SK-N-MC (cell line): Measurements from ENCODE around the gene CFAP46.

Experiments
- DNase-seq: peaks from one replicate; pipeline ENCODE4 v3.0.0-alpha.2; 2011; ENCODE audit warnings: low read depth, low spot score
- H3K27ac ChIP-seq: fragments of 200-600 bp; sonication (generic); 2 replicates; pipeline ENCODE4 v1.5.1; 2016; ENCODE audit warnings: mixed run types
- H3K36me3 ChIP-seq: fragments of 200-600 bp; sonication (generic); 2 replicates; pipeline ENCODE4 v1.6.1; 2017; ENCODE audit warnings: antibody characterized with exemption, low read length, mixed read lengths; ENCODE audit not compliant: insufficient read depth
- H3K4me3 ChIP-seq: fragments of 200-600 bp; sonication (generic); 2 replicates; pipeline ENCODE4 v1.5.1; 2016
- H3K9ac ChIP-seq: fragments of 200-600 bp; sonication (generic); 2 replicates; pipeline ENCODE4 v1.8.0; 2017; ENCODE audit warnings: mixed run types, mixed read lengths; ENCODE audit not compliant: insufficient read length
- H3K9me3 ChIP-seq: fragments of 200-600 bp; sonication (generic); 2 replicates; pipeline ENCODE4 v1.6.1; 2017; ENCODE audit warnings: low read depth, mild to moderate bottlenecking, antibody characterized with exemption, low read length, moderate library complexity, mixed read lengths
- EZH2 ChIP-seq: fragments of 200-600 bp; sonication (generic); IDR thresholded peaks from one replicate; pipeline ENCODE4 v1.6.1; 2017; ENCODE audit warnings: antibody characterized with exemption
- FOXP2 ChIP-seq: optimal IDR thresholded peaks from 2 replicates; pipeline ENCODE3; 2011; ENCODE audit warnings: mild to moderate bottlenecking, moderate library complexity; ENCODE audit not compliant: insufficient read depth; ENCODE audit errors: extremely low read length, control extremely low read depth
- POLR2AphosphoS5 ChIP-seq: IDR thresholded peaks from 2 replicates; pipeline ENCODE4 v1.6.1; 2012; ENCODE audit warnings: mild to moderate bottlenecking, low read depth, low read length, borderline replicate concordance

The CFAP46 gene

DNA sequence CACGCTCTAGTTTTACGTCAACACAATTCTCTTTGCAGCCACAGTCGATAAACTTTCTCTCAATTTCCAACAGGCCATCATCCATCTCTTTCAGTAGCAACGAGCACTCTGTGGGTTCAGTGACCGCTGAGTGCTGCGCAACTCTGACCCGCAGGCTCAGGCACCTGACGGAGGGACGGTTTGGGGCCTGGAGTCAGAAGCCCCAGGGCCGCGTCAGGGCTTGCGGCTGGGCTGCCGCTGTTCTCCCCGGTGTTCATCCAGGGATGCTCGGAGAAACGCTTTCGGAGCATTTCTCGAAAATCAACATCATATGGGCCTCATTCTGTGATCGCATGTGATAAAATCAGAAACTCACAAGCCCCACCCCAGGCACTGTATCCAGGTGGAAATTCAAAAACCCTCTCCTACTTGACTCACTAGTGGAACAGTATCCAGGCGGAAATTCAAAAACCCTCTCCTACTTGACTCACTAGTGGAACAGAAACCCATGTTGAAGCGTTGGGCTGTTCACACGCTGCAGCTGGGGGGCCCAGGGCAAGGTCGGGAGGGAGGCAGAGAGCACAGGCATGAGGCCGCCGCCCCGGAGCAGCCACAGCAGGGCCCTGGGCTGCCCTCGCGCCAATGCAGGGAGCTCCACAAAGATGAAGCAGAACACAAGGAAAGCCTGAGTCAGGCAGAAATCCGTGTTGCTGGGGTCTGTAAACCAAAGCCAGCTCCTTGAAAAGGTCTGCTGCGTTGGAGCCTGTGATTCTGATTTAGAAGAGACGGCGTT lies 83.1 kb downstream of the CFAP46 start:
- TF ChIP-seq POLR2AphosphoS5 (no peak), EZH2 (no peak), FOXP2 (no peak)
- Histone ChIP-seq H3K9me3 (no peaks in the 10 kb centered on the region), H3K4me3 (no peak overlapping the region), H3K9ac (no peak overlapping the region), H3K36me3 (no peaks in the 10 kb centered on the region), H3K27ac (no peak overlapping the region)
- no peak for DNase-seq

DNA sequence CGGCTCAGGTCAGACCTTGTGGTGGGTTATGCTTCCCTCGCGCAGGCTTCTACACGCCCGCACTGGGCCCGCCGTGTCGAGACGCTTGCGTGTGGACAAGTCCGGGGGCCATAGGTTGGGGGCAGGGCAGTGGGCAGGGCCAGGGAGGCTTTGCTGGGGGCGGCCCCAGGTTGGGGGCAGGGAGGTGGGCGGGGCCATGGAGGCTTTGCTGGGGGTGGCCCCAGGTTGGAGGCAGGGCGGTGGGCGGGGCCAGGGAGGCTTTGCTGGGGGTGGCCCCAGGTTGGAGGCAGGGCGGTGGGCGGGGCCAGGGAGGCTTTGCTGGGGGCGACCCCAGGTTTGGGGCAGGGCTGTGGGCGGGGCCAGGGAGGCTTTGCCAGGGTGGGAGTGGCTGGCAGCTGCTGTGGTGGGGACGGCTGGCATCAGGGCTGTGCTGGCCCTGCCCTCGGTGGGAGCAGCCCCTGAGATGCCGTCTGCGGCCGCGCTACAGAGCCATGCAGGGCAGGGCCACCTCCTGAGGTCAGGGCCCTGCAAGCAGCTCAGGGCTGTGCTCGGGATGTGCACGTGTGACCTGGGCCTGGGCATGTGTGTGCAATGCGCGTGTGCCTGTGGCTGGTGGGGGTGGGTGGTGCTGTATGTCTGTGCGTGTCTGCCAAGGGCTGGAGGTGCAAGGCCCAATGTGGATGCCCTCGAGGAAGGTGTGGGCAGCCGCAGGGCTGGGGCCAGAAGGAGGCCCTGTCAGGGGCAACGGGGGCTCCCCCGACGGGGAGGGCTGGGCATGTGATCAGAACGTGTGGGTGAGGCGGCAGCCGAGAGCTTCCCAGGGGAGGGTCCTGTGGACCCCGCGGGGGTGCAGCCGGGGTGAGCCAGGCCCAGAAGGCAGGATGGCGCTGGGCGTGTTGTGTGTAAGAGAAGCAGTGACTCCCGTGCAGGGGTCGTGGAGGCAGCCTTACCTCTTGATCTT lies 84.0 kb downstream of the CFAP46 start:
- TF ChIP-seq FOXP2 (no peak), EZH2 (no peak), POLR2AphosphoS5 (no peak)
- H3K9ac ChIP-seq = no peak overlapping the region
- H3K27ac ChIP-seq = no peak overlapping the region
- no peaks in the 10 kb centered on the region for H3K9me3 ChIP-seq
- H3K36me3 ChIP-seq = no peaks in the 10 kb centered on the region
- no peak overlapping the region for H3K4me3 ChIP-seq
- no peak for DNase-seq

DNA sequence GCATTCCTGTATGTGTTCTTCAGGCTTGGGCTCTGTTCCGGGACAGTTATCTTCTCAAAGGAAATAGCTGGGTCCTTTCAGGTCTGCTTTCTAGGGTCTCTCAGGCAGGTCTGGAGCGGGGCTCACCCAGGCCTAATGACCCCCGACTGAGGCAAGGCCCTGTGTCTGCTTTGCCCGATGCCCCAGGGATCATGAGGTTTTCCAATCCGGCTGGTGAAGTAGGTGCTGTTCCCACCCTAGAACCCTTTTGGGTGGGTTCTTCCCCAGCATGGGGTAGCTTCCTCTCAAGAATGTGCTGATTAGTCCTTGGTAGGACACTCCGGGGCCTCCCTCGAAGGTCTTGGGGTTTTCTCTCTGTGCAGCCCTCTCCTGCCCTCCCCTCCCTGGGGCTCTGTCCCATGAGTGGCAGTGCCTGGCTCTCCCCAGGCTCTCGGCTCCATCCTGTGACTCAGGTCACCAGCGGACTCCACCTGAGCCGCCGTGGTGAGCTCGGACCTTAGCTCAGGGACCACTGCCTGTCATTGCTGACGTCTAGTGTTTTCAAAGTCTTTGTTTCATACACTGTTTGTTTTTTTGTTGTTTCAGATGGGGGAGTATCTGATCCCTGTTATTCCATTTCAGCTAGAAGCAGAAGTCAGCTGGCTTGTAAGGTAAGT lies 85.4 kb downstream of the CFAP46 start:
- Histone ChIP-seq H3K36me3 (no peaks in the 10 kb centered on the region), H3K9me3 (no peaks in the 10 kb centered on the region), H3K4me3 (no peak overlapping the region), H3K9ac (no peak overlapping the region), H3K27ac (no peak overlapping the region)
- DNase-seq = no peak
- TF ChIP-seq EZH2 (no peak), FOXP2 (no peak), POLR2AphosphoS5 (no peak)

DNA sequence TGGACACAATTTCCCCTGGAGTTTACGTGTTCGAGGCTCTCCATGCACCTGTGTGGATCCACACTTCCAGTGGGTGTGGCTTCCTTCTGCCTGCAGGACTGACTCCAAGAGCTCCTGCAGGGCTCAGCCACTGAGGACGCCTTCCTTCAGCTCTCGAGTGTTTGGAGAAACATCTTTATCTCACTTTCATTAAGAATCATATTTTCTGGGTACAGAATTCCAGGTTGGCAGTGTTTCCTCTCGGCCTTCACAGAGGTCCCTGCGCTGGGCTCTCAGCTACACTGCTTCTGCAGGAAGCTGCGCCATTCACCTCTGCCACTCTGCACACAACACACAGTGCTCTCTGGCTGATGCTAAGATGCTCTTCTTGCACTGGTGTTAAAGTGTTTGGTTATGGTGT lies 86.5 kb downstream of the CFAP46 start:
- DNase-seq = no peak
- TF ChIP-seq FOXP2 (no peak), EZH2 (no peak), POLR2AphosphoS5 (no peak)

DNA sequence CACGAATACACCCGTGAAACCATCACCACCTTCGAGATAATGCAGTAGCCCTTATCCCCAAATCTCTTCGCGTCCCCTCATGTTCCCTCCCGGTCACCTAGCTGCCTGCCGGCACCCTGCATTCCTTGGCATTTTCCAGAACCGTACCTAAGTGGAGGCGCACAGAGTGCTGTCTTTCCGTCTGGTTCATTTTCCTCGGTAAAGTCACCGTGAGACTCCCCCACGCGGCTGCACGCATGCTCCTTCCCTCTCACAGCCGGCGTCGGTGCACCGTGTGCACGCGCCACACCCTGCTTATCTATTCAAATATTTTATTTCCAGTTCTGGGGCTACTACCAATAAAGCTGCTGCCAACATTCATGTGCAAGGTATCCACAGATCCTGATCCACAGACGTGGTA lies 90.9 kb downstream of the CFAP46 start:
- TF ChIP-seq POLR2AphosphoS5 = no peak
- no peak for TF ChIP-seq EZH2
- TF ChIP-seq FOXP2 = no peak
- no peak for DNase-seq
- no peaks in the 10 kb centered on the region for H3K36me3 ChIP-seq

More for the DNA sequence above, 86.5 kb downstream of the CFAP46 start:
- no peak overlapping the region for H3K27ac ChIP-seq
- no peak overlapping the region for H3K9ac ChIP-seq
- H3K36me3 ChIP-seq = no peaks in the 10 kb centered on the region
- no peaks in the 10 kb centered on the region for H3K9me3 ChIP-seq
- H3K4me3 ChIP-seq = no peak overlapping the region

DNA sequence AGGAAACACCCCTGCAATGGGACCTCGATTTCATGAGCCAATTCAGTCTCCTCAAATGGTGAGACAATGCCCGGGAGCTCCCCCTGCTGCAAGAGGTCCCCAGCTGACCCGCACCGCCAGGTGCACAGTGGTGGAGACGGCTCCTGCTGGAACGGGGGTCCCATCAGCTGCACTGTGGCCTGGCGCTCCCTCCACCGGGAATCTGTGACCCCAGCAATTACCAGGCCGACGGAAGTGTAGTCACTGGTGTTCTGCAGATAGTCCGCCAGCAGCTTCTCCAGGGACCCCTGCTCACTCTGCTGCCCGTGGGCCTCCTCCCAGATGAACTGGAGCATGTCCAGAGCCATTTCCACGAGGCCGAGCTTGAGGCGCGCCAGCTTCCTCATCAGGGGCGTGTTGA lies 91.5 kb downstream of the CFAP46 start:
- DNase-seq = no peak
- Histone ChIP-seq H3K9me3 (no peaks in the 10 kb centered on the region), H3K27ac (no peak overlapping the region), H3K4me3 (no peak overlapping the region), H3K9ac (no peak overlapping the region), H3K36me3 (no peaks in the 10 kb centered on the region)
- TF ChIP-seq FOXP2 (no peak), EZH2 (no peak)

More for the DNA sequence above, 90.9 kb downstream of the CFAP46 start:
- no peaks in the 10 kb centered on the region for H3K9me3 ChIP-seq
- H3K4me3 ChIP-seq = no peak overlapping the region
- no peak overlapping the region for H3K9ac ChIP-seq
- H3K27ac ChIP-seq = no peak overlapping the region

DNA sequence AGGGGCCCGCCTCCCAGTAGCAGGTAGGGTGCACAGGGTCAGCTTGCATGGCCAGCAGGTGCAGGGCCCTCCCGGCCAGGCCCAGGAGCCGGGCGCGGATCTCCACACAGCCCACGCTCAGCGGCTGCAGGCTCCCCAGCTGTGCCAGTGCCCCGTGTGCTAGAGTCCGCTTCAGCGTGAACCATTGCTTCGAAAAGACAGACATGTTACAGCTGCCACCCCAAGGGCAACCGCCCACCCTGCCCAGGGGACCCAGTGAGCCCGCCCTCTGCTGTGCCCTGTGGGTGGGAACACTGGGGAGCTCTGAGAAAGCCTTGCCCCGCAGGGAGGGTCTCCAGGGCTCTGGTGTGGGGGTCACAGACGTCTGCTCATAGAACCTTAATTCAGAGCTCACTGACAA lies 92.1 kb downstream of the CFAP46 start:
- no peaks in the 10 kb centered on the region for H3K9me3 ChIP-seq
- DNase-seq = no peak
- H3K36me3 ChIP-seq = no peaks in the 10 kb centered on the region

DNA sequence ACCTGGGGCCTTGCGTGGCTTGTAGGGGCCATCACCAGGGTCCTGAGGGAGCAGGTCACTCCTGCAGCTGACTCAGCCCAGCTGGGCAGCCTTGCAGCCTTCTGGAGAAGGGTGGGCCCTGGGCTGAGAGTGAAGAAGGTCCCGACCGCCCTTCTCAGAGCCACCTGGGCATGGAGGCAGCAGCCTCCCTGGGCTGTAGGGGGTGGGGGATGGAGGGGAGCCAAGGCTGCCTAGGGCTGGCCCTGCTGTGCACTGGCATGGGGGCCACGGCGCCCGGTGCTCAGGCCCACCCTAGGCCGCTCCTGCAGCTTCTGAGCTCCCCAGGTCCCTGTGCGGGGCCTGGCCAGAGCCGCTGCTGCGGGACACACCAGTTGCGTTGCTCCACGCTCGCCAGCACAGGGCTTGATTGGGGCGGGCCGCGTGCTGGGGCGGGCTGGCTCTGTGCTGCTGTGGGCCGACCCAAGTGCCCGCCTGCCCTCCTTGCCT lies 92.8 kb downstream of the CFAP46 start:
- H3K9ac ChIP-seq = no peak overlapping the region
- no peak overlapping the region for H3K27ac ChIP-seq
- H3K4me3 ChIP-seq = no peak overlapping the region
- H3K9me3 ChIP-seq = no peaks in the 10 kb centered on the region
- no peak for DNase-seq
- TF ChIP-seq FOXP2 (no peak), EZH2 (no peak), POLR2AphosphoS5 (no peak)
- H3K36me3 ChIP-seq = no peaks in the 10 kb centered on the region

More for the DNA sequence above, 92.1 kb downstream of the CFAP46 start:
- TF ChIP-seq POLR2AphosphoS5 (no peak), EZH2 (no peak), FOXP2 (no peak)
- Histone ChIP-seq H3K4me3 (no peak overlapping the region), H3K9ac (no peak overlapping the region), H3K27ac (no peak overlapping the region)
